ENCODE results near the gene DACH1. TPM values are rescaled to one million over a fixed set of nuclear protein-coding genes. Genes with fewer than 3 reads are reported as not detected.

DACH1 gene
- total RNA-seq, 4 donors from 2014 or later, result 2.2 to 5.9 (median 2.8) TPM

- no peak for TF ChIP-seq POLR2A (IDR thresholded peaks at IDR 0.05)
- TF ChIP-seq EP300 (IDR thresholded peaks at IDR 0.05), result no peak
- no peak for TF ChIP-seq CTCF (IDR thresholded peaks at IDR 0.05)
- Histone ChIP-seq H3K27ac (no peak overlapping the region), H3K4me3 (no peak overlapping the region), H3K27me3 (no peaks in the 10 kb centered on the region), H3K36me3 (no peaks in the 10 kb centered on the region), H3K4me1 (no peaks in the 10 kb centered on the region), H3K9me3 (no peaks in the 10 kb centered on the region)
- 64 to 82% methylated on average over 1 of the region's 1 CpG for WGBS, 2 donors
- DNase-seq (ENCODE audit: low spot score in 2 of 2), result no peak
Observed at GRCh38 chr13:71644579-71644978, 222.4 kb downstream of the DACH1 start.

GRCh38 chr13:71643448-71643860 is 223.6 kb downstream of the DACH1 start:
- 50 to 53% methylated on average over 4 of the region's 4 CpGs for WGBS, 2 donors
- no peaks in the 10 kb centered on the region for H3K27me3 ChIP-seq
- no peaks in the 10 kb centered on the region for H3K9me3 ChIP-seq
- no peak for TF ChIP-seq EP300 (IDR thresholded peaks at IDR 0.05)
- no peak for TF ChIP-seq CTCF (IDR thresholded peaks at IDR 0.05)
- TF ChIP-seq POLR2A (IDR thresholded peaks at IDR 0.05), result no peak
- H3K27ac ChIP-seq, result no peak overlapping the region
- no peak for DNase-seq (ENCODE audit: low spot score in 2 of 2)
- no peaks in the 10 kb centered on the region for H3K36me3 ChIP-seq
- no peak overlapping the region for H3K4me3 ChIP-seq
- H3K4me1 ChIP-seq, result no peaks in the 10 kb centered on the region

GRCh38 chr13:71638751-71639150 is 228.3 kb downstream of the DACH1 start:
- DNase-seq (ENCODE audit: low spot score in 2 of 2), result no peak
- Histone ChIP-seq H3K4me1 (no peaks in the 10 kb centered on the region), H3K36me3 (no peaks in the 10 kb centered on the region), H3K9me3 (no peaks in the 10 kb centered on the region), H3K27me3 (no peaks in the 10 kb centered on the region), H3K27ac (no peak overlapping the region), H3K4me3 (no peak overlapping the region)
- TF ChIP-seq EP300 (IDR thresholded peaks at IDR 0.05), result no peak
- no peak for TF ChIP-seq POLR2A (IDR thresholded peaks at IDR 0.05)
- no peak for TF ChIP-seq CTCF (IDR thresholded peaks at IDR 0.05)
- WGBS, 2 donors, result 42 to 51% methylated on average over 1 of the region's 1 CpG

GRCh38 chr13:71634602-71635443 is 232.2 kb downstream of the DACH1 start:
- no peak for DNase-seq (ENCODE audit: low spot score in 2 of 2)
- Histone ChIP-seq H3K4me3 (no peak overlapping the region), H3K27me3 (no peaks in the 10 kb centered on the region), H3K36me3 (no peaks in the 10 kb centered on the region), H3K4me1 (no peaks in the 10 kb centered on the region), H3K9me3 (no peaks in the 10 kb centered on the region), H3K27ac (no peak overlapping the region)
- 70 to 74% methylated on average over 2 of the region's 2 CpGs for WGBS, 2 donors
- TF ChIP-seq CTCF (IDR thresholded peaks at IDR 0.05) (no peak), EP300 (IDR thresholded peaks at IDR 0.05) (no peak), POLR2A (IDR thresholded peaks at IDR 0.05) (no peak)

- no peak overlapping the region for H3K27ac ChIP-seq
- no peak for DNase-seq (ENCODE audit: low spot score in 2 of 2)
- no peaks in the 10 kb centered on the region for H3K36me3 ChIP-seq
- no peak overlapping the region for H3K4me3 ChIP-seq
- no peaks in the 10 kb centered on the region for H3K9me3 ChIP-seq
- 91 to 92% methylated on average over 7 of the region's 7 CpGs for WGBS, 2 donors
- no peaks in the 10 kb centered on the region for H3K4me1 ChIP-seq
- no peaks in the 10 kb centered on the region for H3K27me3 ChIP-seq
- TF ChIP-seq CTCF (IDR thresholded peaks at IDR 0.05), result no peak
- TF ChIP-seq EP300 (IDR thresholded peaks at IDR 0.05), result no peak
- TF ChIP-seq POLR2A (IDR thresholded peaks at IDR 0.05), result no peak
Observed at GRCh38 chr13:71634182-71634581, 232.8 kb downstream of the DACH1 start.

Data from tibial nerve (tissue), 4 donors.